GM12873 (cell line): ENCODE data around the gene SLCO3A1.

Experiments
- CTCF ChIP-seq: IDR thresholded peaks from 2 replicates; pipeline ENCODE4 v1.5.1; 2012; ENCODE audit warnings: low read depth, mild to moderate bottlenecking, moderate library complexity, low read length, control low read depth; ENCODE audit not compliant: insufficient read depth; ENCODE audit errors: missing control alignments

The SLCO3A1 gene

GRCh38 chr15:91897585-91898372 is 44.3 kb downstream of the SLCO3A1 start:
- TF ChIP-seq CTCF = no peak

GRCh38 chr15:91898843-91899242 is 45.3 kb downstream of the SLCO3A1 start:
- TF ChIP-seq CTCF = no peak

- TF ChIP-seq CTCF = no peak
Measured at GRCh38 chr15:91904942-91905341, 51.4 kb downstream of the SLCO3A1 start.

- TF ChIP-seq CTCF = no peak
Measured at GRCh38 chr15:91908391-91908790, 54.9 kb downstream of the SLCO3A1 start.

GRCh38 chr15:91909111-91909510 is 55.6 kb downstream of the SLCO3A1 start:
- no peak for TF ChIP-seq CTCF

GRCh38 chr15:91909574-91909973 is 56.1 kb downstream of the SLCO3A1 start:
- no peak for TF ChIP-seq CTCF

GRCh38 chr15:91911844-91912243 is 58.3 kb downstream of the SLCO3A1 start:
- no peak for TF ChIP-seq CTCF
